DND-41 (cell line): ENCODE data around the gene FOXF2.

Experiments used
- ATAC-seq: fragments of 200-7000 bp; cut with Tn5 transposase; 3 replicates; pipeline ENCODE4 v1.9.1; 2021; ENCODE audit warnings: low read depth; ENCODE audit not compliant: insufficient read depth
- DNase-seq: peaks from one replicate; pipeline ENCODE4 v3.0.0-alpha.2; 2020
- H2AFZ ChIP-seq: 2 replicates; pipeline ENCODE4 v1.6.0; 2012; ENCODE audit warnings: low read depth, low read length
- H3K27ac ChIP-seq: 2 replicates; pipeline ENCODE4 v1.5.1; 2012; ENCODE audit warnings: low read length, inconsistent platforms
- H3K27me3 ChIP-seq: fragments of 200-600 bp; sonication (generic); 2 replicates; pipeline ENCODE4 v1.6.0; 2012; ENCODE audit warnings: low read length, mild to moderate bottlenecking, inconsistent platforms; ENCODE audit not compliant: insufficient read depth, poor library complexity
- H3K36me3 ChIP-seq: 2 replicates; pipeline ENCODE4 v1.5.1; 2012; ENCODE audit warnings: low read length, inconsistent platforms; ENCODE audit not compliant: insufficient read depth
- H3K4me1 ChIP-seq: 2 replicates; pipeline ENCODE4 v1.5.1; 2012; ENCODE audit warnings: mild to moderate bottlenecking, low read length; ENCODE audit not compliant: insufficient read depth
- H3K4me2 ChIP-seq: 2 replicates; pipeline ENCODE4 v1.6.0; 2012; ENCODE audit warnings: mild to moderate bottlenecking, moderate library complexity, low read length, inconsistent platforms; ENCODE audit not compliant: insufficient read depth
- H3K4me3 ChIP-seq, 2 experiments: fragments of 200-600 bp in 1 of 2; shearing (Covaris generic) in 1 of 2; 2 replicates each; pipeline ENCODE4 v1.5.1; 2012 to 2016; ENCODE audit warnings: inconsistent platforms in 2 of 2, low read length in 2 of 2, mild to moderate bottlenecking in 2 of 2, low read depth in 1 of 2, moderate library complexity in 1 of 2
- H3K79me2 ChIP-seq: 2 replicates; pipeline ENCODE4 v1.6.0; 2012; ENCODE audit warnings: low read length, inconsistent platforms; ENCODE audit not compliant: insufficient read depth
- H3K9ac ChIP-seq: 2 replicates; pipeline ENCODE4 v1.6.0; 2012; ENCODE audit warnings: low read depth, mild to moderate bottlenecking, inconsistent platforms, low read length, moderate library complexity
- H3K9me3 ChIP-seq: 2 replicates; pipeline ENCODE4 v1.5.1; 2012; ENCODE audit warnings: low read length, moderate library complexity, mild to moderate bottlenecking, inconsistent platforms; ENCODE audit not compliant: insufficient read depth, severe bottlenecking
- H4K20me1 ChIP-seq: 2 replicates; pipeline ENCODE4 v1.6.0; 2012; ENCODE audit warnings: low read length; ENCODE audit not compliant: insufficient read depth
- EZH2 ChIP-seq: IDR thresholded peaks from 3 replicates; pipeline ENCODE4 v1.6.1; 2012; ENCODE audit warnings: borderline replicate concordance, low read depth, mild to moderate bottlenecking, moderate library complexity, low read length, inconsistent platforms; ENCODE audit not compliant: severe bottlenecking
- TF ChIP-seq, protein P1 (sequence below): IDR thresholded peaks from 2 replicates; pipeline ENCODE4 v1.5.1; 2012; ENCODE audit warnings: borderline replicate concordance, low read length, moderate library complexity, mild to moderate bottlenecking; ENCODE audit not compliant: poor library complexity, severe bottlenecking; ENCODE audit errors: extremely low read depth

FOXF2 gene

DNA sequence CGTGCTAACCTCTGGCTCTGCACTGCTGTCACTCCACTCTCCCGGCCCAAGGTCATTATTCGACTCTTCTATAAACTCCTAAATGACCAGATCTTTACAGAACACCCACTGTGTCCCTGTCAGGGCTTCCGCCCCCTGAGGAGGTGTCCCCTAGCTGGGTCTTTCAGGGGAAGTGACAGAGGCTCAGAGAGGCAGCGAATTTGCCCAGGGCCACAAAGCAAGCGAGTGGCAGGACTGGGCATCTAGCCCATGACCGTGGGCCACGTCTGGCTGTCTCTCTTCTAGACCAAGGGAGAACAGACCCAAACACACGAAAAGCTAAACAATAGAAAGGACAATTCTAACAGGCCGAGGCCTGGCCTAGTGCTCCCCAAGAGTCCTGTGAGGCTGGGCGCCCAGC lies 27.4 kb downstream of the FOXF2 start:
- Histone ChIP-seq H4K20me1 (no peaks in the 10 kb centered on the region; the same call in 1 of the 2 replicates), H3K4me3 (no peak overlapping the region), H3K27ac (no peak overlapping the region), H2AFZ (no peak overlapping the region), H3K4me2 (no peak overlapping the region), H3K27me3 (no peaks in the 10 kb centered on the region), H3K36me3 (no peaks in the 10 kb centered on the region), H3K4me1 (no peaks in the 10 kb centered on the region), H3K9ac (no peak overlapping the region), H3K79me2 (no peaks in the 10 kb centered on the region), H3K9me3 (peaks cover 3% of the 10 kb centered on the region)
- TF ChIP-seq EZH2, result no peak
- TF ChIP-seq, protein P1, sequence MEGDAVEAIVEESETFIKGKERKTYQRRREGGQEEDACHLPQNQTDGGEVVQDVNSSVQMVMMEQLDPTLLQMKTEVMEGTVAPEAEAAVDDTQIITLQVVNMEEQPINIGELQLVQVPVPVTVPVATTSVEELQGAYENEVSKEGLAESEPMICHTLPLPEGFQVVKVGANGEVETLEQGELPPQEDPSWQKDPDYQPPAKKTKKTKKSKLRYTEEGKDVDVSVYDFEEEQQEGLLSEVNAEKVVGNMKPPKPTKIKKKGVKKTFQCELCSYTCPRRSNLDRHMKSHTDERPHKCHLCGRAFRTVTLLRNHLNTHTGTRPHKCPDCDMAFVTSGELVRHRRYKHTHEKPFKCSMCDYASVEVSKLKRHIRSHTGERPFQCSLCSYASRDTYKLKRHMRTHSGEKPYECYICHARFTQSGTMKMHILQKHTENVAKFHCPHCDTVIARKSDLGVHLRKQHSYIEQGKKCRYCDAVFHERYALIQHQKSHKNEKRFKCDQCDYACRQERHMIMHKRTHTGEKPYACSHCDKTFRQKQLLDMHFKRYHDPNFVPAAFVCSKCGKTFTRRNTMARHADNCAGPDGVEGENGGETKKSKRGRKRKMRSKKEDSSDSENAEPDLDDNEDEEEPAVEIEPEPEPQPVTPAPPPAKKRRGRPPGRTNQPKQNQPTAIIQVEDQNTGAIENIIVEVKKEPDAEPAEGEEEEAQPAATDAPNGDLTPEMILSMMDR, result no peak
- DNase-seq (no peak), ATAC-seq (no peak)

DNA sequence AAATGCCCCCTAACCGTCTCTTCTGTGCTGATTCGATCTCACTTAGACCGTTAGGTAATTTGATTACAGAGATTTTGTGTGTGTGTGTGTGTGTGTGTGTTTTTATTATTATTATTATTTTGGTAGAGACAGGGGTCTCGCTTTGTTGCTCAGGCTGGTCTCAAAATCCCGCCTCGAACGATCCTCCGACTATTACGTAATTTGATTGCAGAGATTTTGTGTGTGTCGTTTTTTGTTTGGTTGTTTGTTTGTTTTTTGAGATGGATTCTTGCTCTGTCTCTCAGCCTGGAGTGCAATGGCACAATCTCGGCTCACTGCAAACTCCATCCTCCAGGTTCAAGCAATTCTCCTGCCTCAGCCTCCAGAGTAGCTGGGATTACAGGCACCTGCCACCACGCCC lies 28.3 kb downstream of the FOXF2 start:
- Histone ChIP-seq H3K4me1 (no peaks in the 10 kb centered on the region), H3K4me3 (no peak overlapping the region), H3K9ac (no peak overlapping the region), H3K36me3 (no peaks in the 10 kb centered on the region), H3K27me3 (no peaks in the 10 kb centered on the region), H2AFZ (no peak overlapping the region), H3K4me2 (no peak overlapping the region), H3K79me2 (no peaks in the 10 kb centered on the region), H4K20me1 (no peaks in the 10 kb centered on the region; the same call in 1 of the 2 replicates), H3K27ac (no peak overlapping the region), H3K9me3 (peaks cover 3% of the 10 kb centered on the region)
- DNase-seq (no peak), ATAC-seq (no peak)
- no peak for TF ChIP-seq EZH2
- TF ChIP-seq, protein P1, result no peak

DNA sequence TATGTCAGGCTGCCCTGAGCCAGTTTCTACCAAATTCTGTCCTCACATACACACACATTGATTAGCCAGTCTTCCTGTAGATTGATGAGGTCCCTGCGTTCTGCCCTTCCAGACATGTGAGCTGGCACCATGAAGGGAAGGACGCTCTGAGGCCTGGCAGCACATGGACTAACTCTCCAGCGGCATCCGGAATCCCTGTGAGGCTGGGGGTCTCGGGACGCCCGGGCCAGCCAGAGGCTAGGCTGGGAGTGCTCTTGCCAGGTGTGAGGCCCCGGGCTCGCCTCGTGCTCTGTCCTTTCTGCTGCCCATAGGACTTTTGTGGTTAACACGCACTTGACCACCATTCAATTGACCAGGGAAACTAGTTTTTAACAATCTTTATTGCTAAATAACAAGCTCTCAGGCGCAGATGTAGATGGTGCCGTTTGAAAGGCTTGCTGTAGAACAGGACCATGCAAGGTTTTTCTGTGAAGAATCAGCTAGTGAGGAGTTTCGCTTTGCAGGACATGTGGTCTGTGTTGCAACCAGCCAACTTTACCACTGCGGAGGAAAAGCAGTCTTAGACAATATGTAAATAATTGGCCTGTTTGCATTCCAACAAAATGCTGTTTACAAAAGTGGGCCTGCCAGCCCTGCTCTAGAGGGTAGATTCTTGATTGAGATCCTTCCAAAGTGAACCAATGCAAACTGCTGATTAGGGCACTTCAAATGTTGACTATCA lies 29.3 kb downstream of the FOXF2 start:
- TF ChIP-seq, protein P1, result no peak
- TF ChIP-seq EZH2, result no peak
- ATAC-seq, result no peak

More for the DNA sequence above, 29.3 kb downstream of the FOXF2 start:
- Histone ChIP-seq H3K4me1 (no peaks in the 10 kb centered on the region), H4K20me1 (no peaks in the 10 kb centered on the region; the same call in 1 of the 2 replicates), H3K4me3 (no peak overlapping the region), H3K79me2 (no peaks in the 10 kb centered on the region), H3K9me3 (peaks cover 3% of the 10 kb centered on the region), H3K27ac (no peak overlapping the region), H2AFZ (no peak overlapping the region), H3K4me2 (no peak overlapping the region), H3K9ac (no peak overlapping the region), H3K27me3 (no peaks in the 10 kb centered on the region), H3K36me3 (no peaks in the 10 kb centered on the region)
- no peak for DNase-seq
